Osteoblast (primary cell): ENCODE data around the gene CCDC198. TPM values are rescaled to one million over a fixed set of nuclear protein-coding genes. Genes with fewer than 3 reads are reported as not detected.

ENCODE experiments used
- DNase-seq: peaks from one replicate; pipeline ENCODE4 v3.0.0; 2011; ENCODE audit warnings: low spot score, mixed read lengths; ENCODE audit not compliant: insufficient read length; ENCODE audit errors: missing footprints
- H2AFZ ChIP-seq: 2 replicates; pipeline ENCODE4 v1.6.0; 2011; ENCODE audit warnings: mild to moderate bottlenecking, low read length
- H3K27ac ChIP-seq: 2 replicates; pipeline ENCODE4 v1.5.1; 2011; ENCODE audit warnings: mild to moderate bottlenecking, low read depth, low read length, moderate library complexity
- H3K27me3 ChIP-seq: 2 replicates; pipeline ENCODE4 v1.6.0; 2012; ENCODE audit warnings: mild to moderate bottlenecking, control low read depth, inconsistent platforms, low read length, moderate library complexity; ENCODE audit not compliant: insufficient read depth
- H3K36me3 ChIP-seq: 2 replicates; pipeline ENCODE4 v1.5.1; 2011; ENCODE audit warnings: mild to moderate bottlenecking, low read length, control low read depth, moderate library complexity; ENCODE audit not compliant: insufficient read depth
- H3K4me1 ChIP-seq: 2 replicates; pipeline ENCODE4 v1.5.1; 2011; ENCODE audit warnings: mild to moderate bottlenecking, low read length, control low read depth, moderate library complexity; ENCODE audit not compliant: insufficient read depth
- H3K4me2 ChIP-seq: 2 replicates; pipeline ENCODE4 v1.6.0; 2011; ENCODE audit warnings: mild to moderate bottlenecking, low read length; ENCODE audit not compliant: insufficient read depth
- H3K4me3 ChIP-seq: fragments of 200-600 bp; sonication (generic); 3 replicates; pipeline ENCODE4 v1.5.1; 2012; ENCODE audit warnings: mild to moderate bottlenecking, low read length, inconsistent platforms; ENCODE audit not compliant: insufficient read depth
- H3K79me2 ChIP-seq: 2 replicates; pipeline ENCODE4 v1.6.0; 2012; ENCODE audit warnings: mild to moderate bottlenecking, low read length, control low read depth, inconsistent platforms; ENCODE audit not compliant: insufficient read depth
- H3K9me3 ChIP-seq: 2 replicates; pipeline ENCODE4 v1.5.1; 2011; ENCODE audit warnings: low read depth, low read length, control low read depth
- H4K20me1 ChIP-seq: 2 replicates; pipeline ENCODE4 v1.6.0; 2012; ENCODE audit warnings: mild to moderate bottlenecking, low read length, control low read depth; ENCODE audit not compliant: insufficient read depth
- CTCF ChIP-seq: IDR thresholded peaks from 2 replicates; pipeline ENCODE4 v1.5.1; 2011; ENCODE audit warnings: mild to moderate bottlenecking, low read depth, low read length, moderate library complexity; ENCODE audit errors: extremely low read depth
- total RNA-seq: library from RNA; depleted of rRNA; stranded (reverse); fragments of >200 nt; gene quantifications from 2 replicates; pipeline ENCODE4 v1.2.3, GENCODE V29; 2012

The CCDC198 gene
- total RNA-seq, 1 donor, result not detected

GRCh38 chr14:57485635-57486034 lies 8.0 kb downstream of the CCDC198 start:
- DNase-seq, result peak; percentile 27
- Histone ChIP-seq H3K9me3 (no peaks in the 10 kb centered on the region), H2AFZ (no peak overlapping the region), H3K27me3 (peaks cover 5% of the 10 kb centered on the region), H3K79me2 (no peaks in the 10 kb centered on the region), H3K4me3 (no peak overlapping the region), H4K20me1 (no peaks in the 10 kb centered on the region), H3K4me1 (peaks cover 3% of the 10 kb centered on the region), H3K27ac (no peak overlapping the region), H3K36me3 (no peaks in the 10 kb centered on the region), H3K4me2 (no peak overlapping the region)
- TF ChIP-seq CTCF, result no peak

GRCh38 chr14:57482120-57482519 lies 11.5 kb downstream of the CCDC198 start:
- H3K4me1 ChIP-seq, result no peaks in the 10 kb centered on the region
- H3K9me3 ChIP-seq, result no peaks in the 10 kb centered on the region
- no peaks in the 10 kb centered on the region for H3K79me2 ChIP-seq
- H3K4me3 ChIP-seq, result no peak overlapping the region
- no peak for DNase-seq
- H2AFZ ChIP-seq, result no peak overlapping the region
- H3K27me3 ChIP-seq, result no peaks in the 10 kb centered on the region
- H3K4me2 ChIP-seq, result no peak overlapping the region
- no peaks in the 10 kb centered on the region for H3K36me3 ChIP-seq
- no peaks in the 10 kb centered on the region for H4K20me1 ChIP-seq
- H3K27ac ChIP-seq, result no peak overlapping the region
- no peak for TF ChIP-seq CTCF

- H4K20me1 ChIP-seq, result no peaks in the 10 kb centered on the region
- H2AFZ ChIP-seq, result no peak overlapping the region
- TF ChIP-seq CTCF, result no peak
- H3K36me3 ChIP-seq, result no peaks in the 10 kb centered on the region
- H3K79me2 ChIP-seq, result no peaks in the 10 kb centered on the region
- H3K27ac ChIP-seq, result no peak overlapping the region
- H3K4me2 ChIP-seq, result no peak overlapping the region
- DNase-seq, result no peak
- H3K9me3 ChIP-seq, result no peaks in the 10 kb centered on the region
- no peak overlapping the region for H3K4me3 ChIP-seq
- H3K27me3 ChIP-seq, result no peaks in the 10 kb centered on the region
- no peaks in the 10 kb centered on the region for H3K4me1 ChIP-seq
Observed at GRCh38 chr14:57480051-57480450, 13.6 kb downstream of the CCDC198 start.

GRCh38 chr14:57479197-57479596 lies 14.5 kb downstream of the CCDC198 start:
- no peaks in the 10 kb centered on the region for H3K36me3 ChIP-seq
- H3K9me3 ChIP-seq, result no peaks in the 10 kb centered on the region
- no peaks in the 10 kb centered on the region for H3K79me2 ChIP-seq
- no peak for DNase-seq
- no peaks in the 10 kb centered on the region for H3K27me3 ChIP-seq
- no peak for TF ChIP-seq CTCF
- H2AFZ ChIP-seq, result no peak overlapping the region
- no peaks in the 10 kb centered on the region for H4K20me1 ChIP-seq
- no peak overlapping the region for H3K4me3 ChIP-seq
- no peak overlapping the region for H3K27ac ChIP-seq
- no peaks in the 10 kb centered on the region for H3K4me1 ChIP-seq
- H3K4me2 ChIP-seq, result no peak overlapping the region
